ENCODE measurements around the gene THRB.

GRCh38 chr3:24128199-24129005, 366.2 kb downstream of the THRB start:
- no peak for TF ChIP-seq POLR2A (IDR thresholded peaks at IDR 0.05)
- no peak for TF ChIP-seq CTCF (IDR thresholded peaks at IDR 0.05)
